UCSD-AML1 (cell line): Measurements from ENCODE around the gene NOX3.

Source experiments
- DNase-seq: peaks from one replicate; lab custom pipeline; 2025; ENCODE audit not compliant: unreplicated experiment; lab: John Stamatoyannopoulos, UW

Gene NOX3

DNA sequence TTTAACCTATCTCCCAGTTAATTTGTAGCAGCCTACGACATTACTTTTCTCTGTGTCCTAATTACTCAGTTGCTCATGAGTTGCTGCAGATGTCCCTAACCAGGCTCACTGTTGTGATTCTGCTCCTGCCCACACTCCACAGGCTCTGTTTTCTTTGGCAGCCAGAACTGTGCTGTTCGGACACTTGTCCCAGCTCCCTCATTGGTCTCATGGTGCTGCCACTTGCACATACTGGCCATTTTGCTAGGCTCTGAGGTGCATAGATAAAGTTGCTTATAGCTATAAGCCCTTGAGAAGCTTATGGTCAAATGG lies 55.0 kb downstream of the NOX3 start:
- no peak for DNase-seq

DNA sequence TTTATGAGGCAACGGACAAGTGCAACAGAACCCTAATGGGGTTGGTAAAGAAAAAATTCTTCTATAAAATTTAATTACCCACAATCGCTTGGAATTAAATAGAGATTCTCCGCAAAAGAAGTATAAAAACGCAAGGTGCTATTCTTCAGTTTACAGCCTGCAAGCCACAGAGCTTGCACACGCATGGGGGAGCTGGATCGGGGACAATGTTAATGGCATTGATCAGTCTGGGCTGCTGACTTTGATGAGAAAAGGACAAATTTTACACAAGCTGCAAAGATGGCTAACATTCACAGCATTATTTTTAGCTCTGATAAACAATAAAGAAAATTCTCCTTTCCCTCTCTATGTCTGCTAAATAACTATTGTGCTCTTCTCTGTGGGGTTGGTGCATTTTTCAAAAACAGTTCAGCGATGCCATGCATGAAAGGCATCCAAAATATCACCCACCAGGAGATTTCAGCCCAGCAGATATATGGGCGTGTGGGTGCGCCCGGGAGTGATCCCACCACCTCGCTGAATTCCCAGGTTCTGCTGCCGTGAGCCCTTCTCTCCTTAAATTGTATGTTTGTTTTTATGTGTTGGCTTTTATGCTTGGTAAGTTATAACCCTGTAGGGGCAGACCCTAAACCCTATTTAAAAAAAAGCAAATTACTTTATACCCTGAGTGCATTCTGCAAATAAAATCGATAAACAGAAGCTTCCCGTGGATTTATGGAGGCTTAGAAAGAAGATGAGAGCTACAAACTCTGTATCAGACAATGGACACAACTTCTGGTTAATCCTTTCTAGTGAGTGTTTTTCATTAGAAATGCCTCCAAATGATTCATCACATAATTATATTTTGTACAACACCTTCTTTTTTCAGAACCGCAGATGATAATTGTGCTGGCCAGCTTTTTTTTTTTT lies 55.6 kb downstream of the NOX3 start:
- DNase-seq: no peak

DNA sequence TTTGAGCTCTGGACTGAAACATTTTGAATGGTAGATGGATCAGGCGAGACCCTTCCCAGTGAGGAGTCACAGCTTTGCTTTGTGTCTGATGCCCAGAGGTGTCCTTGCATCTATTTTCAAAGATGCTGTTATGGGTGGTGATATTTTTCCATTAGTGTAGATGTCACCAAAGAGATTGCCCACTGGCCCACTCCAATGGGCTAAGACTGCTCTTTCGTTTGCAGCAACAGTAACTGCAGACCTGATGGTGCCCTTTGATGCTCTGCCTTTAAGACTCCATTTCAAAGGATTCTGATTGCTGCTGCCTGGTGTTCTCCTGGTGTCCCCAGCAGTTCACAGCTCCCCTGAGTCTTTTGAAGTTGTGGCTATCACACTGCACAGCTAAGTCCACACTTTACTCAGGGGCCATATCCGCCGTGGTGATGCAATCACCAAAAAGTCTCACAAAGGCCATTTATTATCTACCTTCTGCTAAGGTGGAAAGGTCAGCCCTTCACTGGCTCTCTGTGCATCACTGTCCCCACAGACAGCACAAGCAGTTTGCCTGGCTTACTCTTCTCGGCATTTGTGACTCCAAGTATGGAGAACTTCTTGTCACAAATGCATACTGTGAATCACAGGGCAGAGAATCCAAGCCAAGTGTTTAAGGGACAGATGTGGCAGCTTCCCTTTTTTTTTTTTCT lies 56.4 kb downstream of the NOX3 start:
- no peak for DNase-seq

DNA sequence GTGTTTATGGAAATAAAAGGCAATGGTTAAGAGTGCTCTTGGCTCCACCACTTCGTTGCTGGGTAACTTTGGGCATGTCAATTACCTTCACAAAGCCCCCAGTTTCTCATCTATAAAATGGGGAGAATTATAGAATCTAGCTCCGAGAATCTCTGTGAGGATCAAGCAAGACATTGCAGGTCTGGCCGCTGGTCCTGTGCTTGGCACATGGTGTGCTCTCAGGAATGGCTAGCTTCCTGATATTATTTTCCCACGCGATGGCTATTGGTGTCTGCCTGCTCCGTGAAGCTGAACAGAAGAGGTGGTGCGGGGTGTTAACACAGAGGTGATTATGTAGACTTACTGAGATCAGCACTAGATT lies 57.0 kb downstream of the NOX3 start:
- DNase-seq: no peak

DNA sequence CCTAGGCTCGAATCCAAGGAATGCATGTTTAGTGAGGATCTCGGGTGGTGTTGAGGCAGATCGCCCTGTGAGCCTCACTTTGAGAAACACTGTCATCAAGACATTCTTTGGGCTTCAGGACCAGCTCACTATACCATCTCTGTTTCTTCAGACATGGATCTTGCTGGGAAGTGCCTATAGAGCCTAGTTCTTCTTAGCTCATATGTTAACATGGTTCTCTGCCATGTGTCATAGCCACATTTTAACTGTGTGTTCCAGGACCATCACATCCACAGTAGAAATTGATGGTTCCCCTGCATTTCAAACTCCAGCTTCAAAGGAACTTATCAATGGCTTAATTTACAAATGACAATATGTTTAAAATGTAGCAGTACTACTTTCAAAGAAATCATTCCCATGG lies 57.4 kb downstream of the NOX3 start:
- DNase-seq: no peak

DNA sequence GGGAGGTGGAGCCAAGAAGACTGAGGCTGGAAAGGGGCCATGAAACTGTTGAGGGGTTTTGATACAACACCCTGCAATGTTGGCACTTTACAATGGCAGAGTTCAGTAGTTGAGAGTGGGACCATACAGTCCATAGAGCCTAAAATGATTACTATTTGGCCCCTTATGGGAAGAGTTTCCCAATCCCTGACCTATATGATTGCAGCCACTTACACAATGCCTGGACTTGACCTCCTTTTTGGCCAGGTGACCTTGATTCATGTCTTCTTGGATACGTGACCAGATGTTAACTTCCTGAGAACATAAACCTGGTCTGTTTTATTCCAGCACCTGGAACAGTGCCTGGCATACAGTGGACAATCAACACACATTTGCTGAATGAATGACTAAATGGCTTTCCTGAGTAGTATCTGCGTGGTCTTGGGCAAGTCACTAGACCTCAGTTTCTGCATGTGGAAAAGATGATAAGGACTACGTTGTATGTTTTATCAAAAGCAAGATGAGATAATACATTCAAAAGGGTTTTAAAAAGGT lies 58.4 kb downstream of the NOX3 start:
- DNase-seq: no peak

DNA sequence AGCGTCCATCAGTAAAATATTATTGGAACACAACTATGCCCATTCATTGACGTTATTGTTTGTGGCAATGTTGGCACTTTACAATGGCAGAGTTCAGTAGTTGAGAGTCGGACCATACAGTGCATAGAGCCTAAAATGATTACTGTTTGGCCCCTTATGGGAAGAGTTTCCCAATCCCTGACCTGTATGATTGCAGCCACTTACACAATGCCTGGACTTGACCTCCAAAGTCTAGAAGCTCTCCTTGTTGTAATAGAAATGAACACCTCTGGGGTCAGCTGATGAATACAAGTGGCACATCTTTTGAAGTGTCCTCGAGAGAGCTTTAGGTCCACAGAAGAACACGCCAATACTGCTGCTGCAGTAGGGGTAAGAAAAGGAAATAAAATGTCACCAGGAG lies 59.0 kb downstream of the NOX3 start:
- no peak for DNase-seq

DNA sequence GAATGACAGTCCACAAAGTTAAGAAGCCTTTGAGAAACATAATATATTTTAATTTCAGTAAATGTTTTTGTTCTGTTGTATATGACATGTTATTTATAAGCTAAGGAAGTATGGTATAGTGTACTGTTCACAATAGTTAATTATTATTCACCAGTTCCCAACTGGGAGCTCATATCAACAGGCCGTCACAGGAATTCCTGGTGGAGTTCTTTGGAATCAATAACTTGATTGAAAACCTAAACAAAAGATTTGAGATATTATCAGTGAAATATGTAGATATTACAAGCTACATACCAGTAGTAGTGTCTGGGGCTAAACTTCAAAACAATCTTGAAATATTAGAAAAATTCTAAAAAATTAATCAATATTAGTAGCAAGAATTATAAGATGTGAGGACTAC lies 60.3 kb downstream of the NOX3 start:
- DNase-seq: no peak

DNA sequence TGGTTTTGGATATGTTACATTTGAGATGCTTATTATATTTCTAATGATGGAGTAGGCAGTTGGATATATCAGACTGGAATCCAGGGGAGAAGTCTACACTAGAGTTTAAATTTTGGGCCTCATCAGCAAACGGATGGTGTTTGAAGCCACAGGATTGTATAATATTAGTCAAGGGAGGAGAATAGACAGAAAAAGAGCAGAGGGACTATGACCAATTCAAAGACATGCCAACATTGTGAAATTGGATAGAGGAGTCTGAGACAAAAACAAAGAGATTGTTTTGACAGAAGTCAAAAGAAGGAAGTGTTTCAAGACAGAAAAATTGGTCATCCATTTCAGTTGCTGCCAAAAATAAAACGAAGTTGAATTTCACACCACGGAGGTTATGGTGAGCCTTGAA lies 66.5 kb downstream of the NOX3 start:
- no peak for DNase-seq

DNA sequence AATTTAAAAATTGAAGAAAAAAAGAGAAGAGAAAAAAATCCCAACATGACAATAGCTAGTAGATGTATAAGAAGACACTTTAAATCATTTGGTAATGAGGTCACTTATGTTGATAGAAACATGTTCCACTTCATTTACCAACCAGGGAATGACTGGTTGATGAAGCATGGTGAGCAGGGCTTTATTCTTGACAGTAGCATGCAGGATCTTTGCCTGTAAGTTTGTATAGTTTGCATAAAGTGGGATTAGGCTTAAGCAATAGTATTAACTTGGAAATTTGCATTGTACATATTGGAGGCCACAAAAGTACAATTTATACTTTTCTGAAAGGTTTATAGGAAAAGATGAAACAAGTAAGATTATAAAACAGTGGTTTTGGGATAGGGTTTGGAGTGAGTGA lies 67.0 kb downstream of the NOX3 start:
- no peak for DNase-seq

DNA sequence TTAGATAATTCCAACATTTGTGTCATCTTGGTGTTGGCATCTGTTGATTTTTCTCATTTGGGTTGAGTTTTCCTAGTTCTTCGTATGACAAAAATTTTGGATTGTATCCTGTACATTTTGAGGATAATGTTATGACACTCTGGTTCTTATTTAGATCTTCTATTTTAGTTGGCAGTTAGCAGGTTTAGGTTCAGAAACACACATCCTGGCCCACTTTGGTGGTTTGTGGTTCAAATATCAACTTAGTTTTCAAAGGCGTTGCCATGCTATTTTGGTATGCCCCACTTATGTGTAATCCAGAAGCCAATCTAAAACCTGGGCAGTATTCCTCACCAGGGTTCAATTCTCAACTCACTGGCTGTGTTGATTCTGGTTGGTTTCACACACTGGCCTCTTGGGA lies 68.2 kb downstream of the NOX3 start:
- no peak for DNase-seq

DNA sequence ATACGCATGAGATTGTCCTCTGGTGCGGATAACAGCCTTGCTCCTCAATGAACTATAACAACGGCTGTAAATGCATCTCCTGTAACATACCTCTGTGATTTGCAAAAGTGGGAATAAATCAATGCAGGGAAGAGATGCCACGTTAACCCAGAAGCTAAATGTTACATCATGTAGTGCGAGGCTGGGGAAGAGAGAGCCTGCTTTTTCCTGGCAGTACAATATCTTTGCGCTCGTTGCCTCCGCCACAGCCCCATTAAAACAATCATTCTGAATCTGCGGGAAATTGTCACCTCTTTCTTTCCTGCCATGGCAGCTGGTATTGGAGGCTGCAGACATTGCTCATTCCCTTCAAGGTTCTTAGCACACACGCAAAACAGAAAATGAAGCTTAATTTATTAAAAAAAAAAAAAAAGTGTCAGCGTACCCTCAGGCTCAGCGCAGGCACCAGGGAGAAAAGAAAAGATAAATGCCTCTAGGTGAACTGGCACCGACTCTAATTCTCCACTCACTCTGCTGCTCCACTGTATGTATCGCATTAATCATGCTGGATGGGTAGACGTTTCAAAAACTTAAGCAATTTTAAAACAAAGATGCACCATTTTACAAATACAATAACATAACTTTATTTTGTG lies 71.2 kb downstream of the NOX3 start:
- no peak for DNase-seq

DNA sequence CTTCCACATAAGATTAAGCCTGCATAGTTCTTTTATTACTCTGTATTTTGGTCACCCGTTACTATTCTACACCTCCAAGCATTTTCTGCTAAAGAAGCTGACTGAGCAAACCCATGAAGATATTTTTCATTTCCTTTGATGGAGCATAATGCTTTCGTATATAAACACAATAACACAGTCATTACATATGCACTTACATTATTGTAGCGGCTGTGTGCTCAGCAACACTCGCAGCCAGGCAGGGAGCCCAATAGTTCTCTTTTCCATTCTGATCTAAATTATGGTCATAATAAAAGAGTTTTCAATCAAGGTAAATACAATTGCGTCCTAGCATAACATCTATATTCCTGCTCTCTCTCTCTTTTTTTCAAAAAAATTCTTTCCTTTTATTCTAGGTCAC lies 71.7 kb downstream of the NOX3 start:
- DNase-seq: no peak

DNA sequence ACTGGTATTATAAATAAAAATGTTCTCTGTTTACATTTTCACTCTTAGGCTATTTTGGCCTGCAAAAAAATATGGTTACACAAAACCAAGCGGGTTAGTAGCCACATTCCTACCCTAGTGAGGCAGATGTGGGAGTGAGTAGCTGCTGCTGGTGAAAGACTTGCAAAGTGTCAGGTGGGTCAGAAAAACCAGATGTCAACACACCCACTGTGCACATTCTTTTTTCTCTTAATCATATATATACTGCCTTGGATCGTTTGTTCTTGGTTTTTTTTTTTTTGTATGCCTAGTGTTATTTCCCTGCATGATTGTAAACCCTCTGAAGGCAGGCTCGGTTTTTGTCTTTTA lies 73.3 kb downstream of the NOX3 start:
- no peak for DNase-seq

DNA sequence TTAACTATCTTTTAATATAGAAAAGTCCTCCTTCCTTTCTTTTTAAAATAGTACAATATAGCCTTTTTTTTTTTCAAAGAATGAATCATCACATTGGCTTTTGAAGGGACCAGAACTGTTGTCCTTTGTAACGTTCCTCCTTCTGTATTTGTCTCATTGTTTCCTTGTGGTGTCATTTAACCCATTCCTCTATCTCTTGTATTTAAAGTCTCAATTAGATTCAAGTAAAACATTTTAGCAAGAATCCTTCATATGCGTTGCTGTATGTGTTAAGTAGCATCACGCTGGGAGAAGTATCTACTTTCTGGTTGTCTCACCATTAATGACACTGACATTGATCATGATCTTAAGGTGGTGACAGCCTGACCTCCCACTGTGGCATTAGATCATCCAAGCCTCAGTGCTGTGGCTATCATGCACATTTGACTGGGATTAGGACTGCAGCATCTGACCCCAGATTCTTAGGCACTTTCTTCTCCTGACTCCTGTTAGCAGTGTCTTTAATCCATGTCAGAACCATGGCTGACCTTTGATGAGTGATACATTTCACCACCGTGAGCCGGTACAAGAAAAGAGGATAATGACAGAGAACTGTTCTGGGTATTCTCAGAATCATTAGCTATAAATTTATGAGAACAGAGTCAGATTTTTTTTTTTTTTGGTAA lies 73.8 kb downstream of the NOX3 start:
- no peak for DNase-seq

DNA sequence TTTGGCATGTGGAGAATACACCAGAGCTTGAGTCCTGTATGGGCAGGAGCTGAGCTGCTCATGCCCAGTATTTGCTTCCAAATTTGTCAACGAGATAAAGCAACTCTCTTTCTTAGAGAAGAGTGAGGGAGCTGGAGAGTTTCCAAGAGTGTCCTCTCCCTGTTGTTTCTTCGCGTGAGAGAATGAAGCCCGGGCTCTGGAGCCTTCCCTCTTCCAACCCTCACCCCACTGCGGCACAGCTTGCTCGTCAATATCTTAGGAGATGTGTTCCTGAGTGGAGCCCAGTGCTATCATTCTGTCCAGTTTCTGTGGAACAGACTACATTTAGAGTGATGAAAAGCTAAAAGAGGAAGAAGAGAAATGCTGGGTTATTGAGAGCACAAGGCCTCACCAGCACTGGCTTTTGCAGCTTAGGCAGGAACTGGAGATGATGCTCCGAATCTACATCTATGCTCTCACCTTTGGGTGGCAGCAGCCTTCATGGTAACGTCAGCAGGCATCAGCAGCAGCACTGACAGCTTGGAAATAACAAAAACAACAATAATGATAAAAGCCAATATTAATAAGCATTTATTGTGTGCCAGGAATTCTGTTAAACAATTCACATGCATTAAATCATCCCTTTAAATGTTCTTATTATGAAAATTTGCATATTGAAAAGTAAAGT lies 74.8 kb downstream of the NOX3 start:
- DNase-seq: no peak

DNA sequence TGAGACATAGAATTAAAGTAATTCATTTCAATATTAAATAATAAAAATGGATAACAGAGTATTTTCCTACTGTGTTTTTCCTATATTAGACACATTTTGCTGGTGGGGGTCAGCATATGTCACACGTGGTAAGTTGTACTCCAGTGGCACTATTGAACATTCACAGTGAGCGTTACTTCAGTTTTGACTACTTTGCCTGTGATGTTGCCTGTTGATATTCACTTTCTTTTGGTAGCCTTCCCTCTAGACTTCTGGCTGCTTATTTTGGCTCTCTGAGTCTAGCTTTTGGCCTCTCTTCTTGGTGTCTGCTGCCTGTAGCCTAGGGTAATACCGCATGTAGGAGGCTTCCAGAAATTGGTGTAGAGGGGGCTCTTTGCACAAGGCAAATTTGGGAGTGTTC lies 76.9 kb downstream of the NOX3 start:
- no peak for DNase-seq

DNA sequence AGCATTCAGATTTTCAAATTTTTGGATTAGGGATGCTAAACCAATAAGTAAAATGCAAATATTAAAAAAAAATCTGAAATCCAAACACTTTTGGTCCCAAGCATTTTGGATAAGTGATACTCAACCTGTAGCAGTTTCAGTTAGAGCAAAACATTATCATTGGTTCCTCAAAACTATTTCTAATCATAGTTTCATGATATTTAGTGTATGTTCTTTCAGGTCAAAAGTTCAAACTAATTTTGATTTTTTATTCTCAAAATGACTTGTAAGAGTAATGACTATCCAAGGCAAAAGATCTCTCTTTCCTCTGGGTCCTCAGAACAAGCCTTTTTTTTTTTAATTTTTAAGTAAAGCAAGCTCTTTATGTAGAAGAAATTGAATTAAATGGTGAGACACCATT lies 77.4 kb downstream of the NOX3 start:
- no peak for DNase-seq

DNA sequence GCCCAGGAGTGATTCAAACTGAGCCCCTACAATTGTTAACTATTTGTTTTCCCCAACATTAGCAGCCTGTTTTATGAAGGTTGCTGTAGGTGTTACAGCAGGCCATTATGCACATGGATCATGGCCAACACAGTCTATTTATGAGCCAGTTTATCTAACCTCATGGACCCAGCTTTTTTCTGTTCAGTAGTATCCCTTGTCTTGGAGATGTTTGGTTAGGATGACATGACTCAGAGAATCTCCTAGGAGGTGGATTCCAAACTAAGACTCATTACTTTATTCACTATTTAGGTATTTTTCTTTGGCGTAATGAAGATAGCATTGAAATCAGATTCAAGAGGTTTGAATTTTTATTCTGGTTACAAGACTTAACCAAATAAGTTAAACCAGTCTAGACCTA lies 78.6 kb downstream of the NOX3 start:
- no peak for DNase-seq

DNA sequence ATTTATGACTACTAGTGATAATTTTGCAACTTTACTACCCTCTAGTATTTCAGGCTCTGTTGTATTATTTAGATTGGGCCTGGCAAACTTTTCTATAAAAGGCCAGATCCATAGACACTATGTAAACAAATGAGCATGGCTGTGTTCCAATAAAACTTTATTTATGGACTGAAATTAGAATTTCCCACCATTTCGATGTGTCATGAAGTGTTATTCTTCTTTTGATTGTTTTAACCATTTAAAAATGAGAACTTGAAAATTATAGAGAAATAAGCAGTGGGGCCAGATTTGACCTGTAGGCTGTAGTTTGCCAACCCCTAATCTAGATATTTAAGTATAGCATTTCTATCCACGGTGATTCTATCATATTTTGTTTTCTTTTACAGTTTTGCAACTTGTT lies 79.8 kb downstream of the NOX3 start:
- no peak for DNase-seq

DNA sequence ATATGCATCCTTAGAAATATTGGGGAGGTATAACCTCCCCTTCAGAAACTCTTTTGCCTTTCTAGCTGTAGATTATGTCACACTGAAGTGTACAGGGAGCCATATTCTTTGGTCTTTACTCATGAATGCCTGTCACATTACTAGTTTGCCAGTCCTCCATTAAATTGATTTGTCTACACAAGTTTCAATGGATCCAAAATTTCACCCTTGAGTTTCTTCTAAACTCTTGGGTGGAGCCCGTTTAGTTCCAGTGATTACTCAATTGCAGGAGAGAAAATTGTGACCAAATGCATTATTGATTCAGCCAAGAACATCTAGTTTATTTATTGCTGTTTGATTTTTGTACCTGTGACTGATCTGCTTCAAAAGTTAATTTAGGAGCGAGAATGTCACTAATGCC lies 81.0 kb downstream of the NOX3 start:
- DNase-seq: no peak
